Activated CD4-positive, alpha-beta T cell treated with anti-CD3 and anti-CD28 coated beads, Interleukin-10, Interleukin-2, amounts not matched to agents 100 ng/mL and 50 ng/mL, durations not matched to agents 16 hours and 8 hours (primary cell): ENCODE results near the gene ETV6.
A peak's percentile ranks its signal among the peaks of the same experiment; 100 is the strongest.

ENCODE experiments used
- DNase-seq: peaks from one replicate; pipeline ENCODE4 v3.0.0-alpha.2; 2020

Gene ETV6

GRCh38 chr12:11722578-11723138 is 73.2 kb downstream of the ETV6 start:
- no peak for DNase-seq

- DNase-seq, result no peak
Observed at GRCh38 chr12:11723993-11724392, 74.5 kb downstream of the ETV6 start.

GRCh38 chr12:11724888-11725311 is 75.4 kb downstream of the ETV6 start:
- DNase-seq, result no peak

GRCh38 chr12:11725686-11726085 is 76.2 kb downstream of the ETV6 start:
- DNase-seq, result no peak

- no peak for DNase-seq
Observed at GRCh38 chr12:11726659-11727058, 77.2 kb downstream of the ETV6 start.

- DNase-seq, result peak; percentile 43
Observed at GRCh38 chr12:11727133-11727664, 77.7 kb downstream of the ETV6 start.

- DNase-seq, result no peak
Observed at GRCh38 chr12:11728154-11728755, 78.8 kb downstream of the ETV6 start.

- DNase-seq, result no peak
Observed at GRCh38 chr12:11729008-11729407, 79.5 kb downstream of the ETV6 start.

GRCh38 chr12:11729439-11730150 is 80.1 kb downstream of the ETV6 start:
- DNase-seq, result no peak

GRCh38 chr12:11730299-11731041 is 81.0 kb downstream of the ETV6 start:
- DNase-seq, result no peak

GRCh38 chr12:11731042-11731357 is 81.5 kb downstream of the ETV6 start:
- DNase-seq, result peak; percentile 24

GRCh38 chr12:11731455-11731854 is 82.0 kb downstream of the ETV6 start:
- DNase-seq, result peak; percentile 55

- no peak for DNase-seq
Observed at GRCh38 chr12:11732023-11732422, 82.5 kb downstream of the ETV6 start.

GRCh38 chr12:11732715-11733114 is 83.2 kb downstream of the ETV6 start:
- peak; percentile 30 for DNase-seq

- no peak for DNase-seq
Observed at GRCh38 chr12:11734580-11735180, 85.2 kb downstream of the ETV6 start.

- no peak for DNase-seq
Observed at GRCh38 chr12:11738450-11738849, 89.0 kb downstream of the ETV6 start.

GRCh38 chr12:11739980-11740577 is 90.6 kb downstream of the ETV6 start:
- no peak for DNase-seq

- no peak for DNase-seq
Observed at GRCh38 chr12:11741434-11742092, 92.1 kb downstream of the ETV6 start.

- DNase-seq, result no peak
Observed at GRCh38 chr12:11743423-11744409, 94.2 kb downstream of the ETV6 start.

GRCh38 chr12:11744410-11744801 is 94.9 kb downstream of the ETV6 start:
- DNase-seq, result no peak

GRCh38 chr12:11745113-11745512 is 95.6 kb downstream of the ETV6 start:
- no peak for DNase-seq
